Frontal cortex (tissue), 4 donors: ENCODE results near the gene SNX13. TPM values are rescaled to one million over a fixed set of nuclear protein-coding genes. Genes with fewer than 3 reads are reported as not detected.
A peak's percentile ranks its signal among the peaks of the same experiment; 100 is the strongest.
"Not testable (repeated sequence)": the region's sequence is repeated elsewhere in the genome, so short reads cannot be mapped to it uniquely, and the experiment has no call there.

ENCODE experiments used
- DNase-seq, 2 donors: peaks; one replicate each; pipeline ENCODE4 v3.0.0; 2012; ENCODE audit warnings: low spot score in 2 of 2
- FAIRE-seq: peaks from 2 replicates; lab custom pipeline; 2012; peaks lifted over from hg19 to GRCh38; lab: Jason Lieb, UNC
- total RNA-seq: library from RNA; depleted of rRNA; stranded (reverse); fragments of >200 nt; gene quantifications from one replicate; pipeline ENCODE4 v1.2.3, GENCODE V29; 2014
- donor health status: control.
- donor health status: control.
- donor health status: control.

The SNX13 gene
- total RNA-seq, 1 donor from 2014 or later: 66.0 TPM

DNA sequence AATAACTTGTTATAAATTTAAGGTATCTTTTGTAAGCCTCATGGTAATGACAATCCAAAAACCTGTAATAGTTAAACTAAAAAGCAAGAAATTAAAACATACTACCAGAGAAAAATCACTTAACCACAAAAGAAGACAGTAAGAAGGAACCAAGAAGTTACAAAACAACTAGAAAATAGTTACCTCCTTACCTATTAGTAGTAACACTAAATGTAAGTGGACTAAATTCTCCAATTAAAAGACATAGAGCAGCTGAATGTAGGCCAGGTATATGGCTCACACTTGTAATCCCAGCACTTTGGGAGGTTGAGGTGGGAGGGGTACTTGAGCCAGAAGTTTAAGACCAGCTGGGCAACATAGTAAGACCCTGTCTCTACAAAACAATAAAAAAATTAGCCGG is 84.0 kb downstream of the SNX13 start:
- DNase-seq (no peak), FAIRE-seq (no peak)

DNA sequence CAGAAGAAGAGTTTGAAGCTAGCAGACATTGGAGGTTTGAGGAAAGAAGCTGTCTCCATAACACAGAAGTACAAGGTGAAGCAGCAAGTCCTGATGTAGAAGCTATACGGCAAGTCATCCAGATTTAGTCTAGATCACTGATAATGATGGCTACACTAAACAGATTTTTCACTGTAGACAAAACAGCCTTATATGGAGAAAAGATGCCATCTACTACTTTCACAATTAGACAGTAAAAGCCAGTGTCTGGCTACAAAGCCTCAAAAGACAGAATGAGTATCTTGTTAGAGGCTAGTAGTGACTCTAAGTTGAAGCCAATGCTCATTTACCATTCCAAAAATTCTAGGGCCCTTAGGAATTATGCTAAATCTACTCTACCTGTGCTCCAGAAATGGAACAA is 85.1 kb downstream of the SNX13 start:
- DNase-seq: no peak
- FAIRE-seq: no peak

- no peak for DNase-seq
- FAIRE-seq: no peak
These were observed 85.8 kb downstream of the SNX13 start for GRCh38 chr7:17854261-17855047.

DNA sequence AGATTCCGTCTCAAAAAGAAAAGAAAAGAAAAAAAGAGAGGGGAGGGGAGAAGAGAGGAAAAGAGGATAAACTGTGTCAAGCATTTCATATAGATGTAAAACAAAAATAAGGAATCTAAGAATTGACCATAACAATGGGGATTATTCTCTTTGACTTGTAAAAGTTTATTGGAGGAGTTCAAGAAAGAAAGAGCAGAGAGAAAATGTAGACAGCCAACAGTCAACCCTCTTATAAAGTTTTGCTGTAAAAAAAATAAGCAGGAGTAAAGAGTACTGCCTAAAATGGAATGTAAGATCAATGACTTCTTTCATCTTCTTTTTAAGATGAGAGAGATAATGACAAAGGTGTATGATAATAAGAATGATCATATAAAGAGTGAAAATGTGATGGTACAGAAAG is 87.9 kb downstream of the SNX13 start:
- DNase-seq (no peak), FAIRE-seq (no peak)

GRCh38 chr7:17849504-17849903 is 90.8 kb downstream of the SNX13 start:
- DNase-seq: no peak
- no peak for FAIRE-seq

DNA sequence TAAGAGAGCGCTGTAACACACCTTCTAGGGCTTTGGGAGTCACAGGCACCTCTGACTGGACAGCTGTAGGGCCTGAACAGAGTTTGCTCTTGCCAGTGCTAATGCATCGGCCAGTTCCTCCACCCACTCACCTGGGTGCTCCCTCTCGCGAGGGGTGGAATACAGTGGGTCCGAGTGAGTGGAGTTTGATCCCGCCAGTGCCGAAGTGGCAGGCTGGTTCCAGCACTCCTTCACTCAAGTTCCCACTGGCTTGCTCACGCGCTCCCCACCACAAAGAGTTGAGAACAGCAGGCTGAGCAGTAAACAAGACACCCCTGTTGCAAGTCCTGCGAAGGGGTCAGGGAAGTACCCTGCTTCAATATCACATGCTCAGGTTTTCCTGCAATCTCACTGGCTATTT is 91.8 kb downstream of the SNX13 start:
- FAIRE-seq: no peak

DNA sequence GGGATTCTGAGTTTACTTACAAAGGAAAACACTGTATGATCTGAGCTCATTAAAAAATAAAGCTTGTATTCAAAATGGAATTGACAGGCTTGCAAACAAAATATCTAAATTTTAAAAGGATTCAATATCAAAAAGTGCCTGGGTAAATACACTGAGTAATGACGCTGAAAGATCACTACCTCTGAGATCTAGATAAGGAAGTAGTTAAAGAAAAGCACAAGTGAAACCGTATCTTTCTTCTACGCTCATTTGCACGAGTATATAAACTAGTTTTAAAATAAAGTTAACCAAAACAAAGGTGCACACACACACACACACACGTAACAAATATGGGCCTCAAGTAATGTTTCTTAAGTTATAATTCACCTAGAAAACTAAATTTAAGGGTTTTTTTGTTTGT is 93.4 kb downstream of the SNX13 start:
- no peak for FAIRE-seq

More for the DNA sequence above, 91.8 kb downstream of the SNX13 start:
- no peak for DNase-seq

DNA sequence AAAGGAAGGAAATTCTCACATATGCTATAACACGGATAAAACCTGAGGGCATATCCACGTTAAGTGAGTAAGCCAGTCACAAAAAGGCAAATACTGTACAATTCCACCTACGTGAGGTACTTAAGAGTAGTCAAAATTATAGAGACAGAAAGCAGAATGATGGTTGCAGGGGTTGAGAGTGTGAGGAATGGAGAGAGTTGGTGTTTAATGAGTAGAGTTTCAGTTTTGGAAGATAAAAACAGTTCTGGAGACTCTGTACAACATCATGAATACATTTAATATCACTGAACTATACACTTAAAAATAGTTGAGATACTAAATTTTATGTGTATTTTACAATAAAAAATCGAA is 95.1 kb downstream of the SNX13 start:
- DNase-seq (no peak), FAIRE-seq (no peak)

More for the DNA sequence above, 93.4 kb downstream of the SNX13 start:
- DNase-seq: no peak

DNA sequence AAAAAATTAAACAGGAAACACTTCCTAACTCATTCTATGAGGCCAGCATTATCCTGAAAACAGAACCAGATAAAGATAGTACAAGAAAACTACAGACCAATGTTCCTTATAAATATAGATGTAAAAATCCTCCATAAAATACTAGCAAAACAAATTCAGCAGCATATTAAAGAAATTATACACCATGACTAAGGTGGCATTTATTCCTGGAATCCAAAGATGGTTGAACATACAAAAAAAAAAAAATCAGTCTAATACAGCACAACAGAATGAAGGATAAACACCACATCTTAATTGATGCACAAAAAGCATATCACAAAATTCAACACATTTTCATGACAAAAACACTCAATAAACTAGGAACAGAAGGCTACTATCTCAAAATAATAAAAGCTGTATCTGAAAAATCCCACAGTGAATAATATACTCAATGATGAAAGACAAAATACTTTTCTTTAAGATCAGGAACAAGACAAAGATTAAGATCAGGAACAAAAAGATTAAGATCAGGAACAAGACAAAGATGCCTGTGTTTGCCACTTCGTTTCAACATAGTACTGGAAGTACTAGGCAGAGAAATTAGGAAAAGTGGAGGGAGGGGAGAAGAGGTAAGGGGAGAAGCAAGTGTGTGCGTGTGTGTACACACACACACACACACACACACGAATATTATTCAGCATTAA is 95.6 kb downstream of the SNX13 start:
- DNase-seq (no peak), FAIRE-seq (no peak)

DNA sequence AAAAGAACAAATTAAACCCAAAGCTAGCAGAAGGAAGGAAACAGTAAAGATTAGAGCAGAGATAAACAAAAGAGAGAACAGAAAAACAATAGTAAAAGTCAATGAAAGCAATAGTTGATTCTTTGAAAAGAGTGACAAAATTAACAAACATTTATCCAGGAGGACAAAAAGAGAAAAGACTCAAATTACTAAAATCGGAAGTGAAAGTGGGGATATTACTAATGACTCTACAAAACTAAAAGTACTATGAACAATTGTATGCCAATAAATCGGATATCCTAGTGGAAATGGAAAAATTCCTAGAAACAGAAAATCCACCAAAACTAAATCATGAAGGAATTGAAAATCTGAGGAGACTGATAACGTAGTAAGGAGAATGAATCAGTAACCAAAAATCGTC is 96.3 kb downstream of the SNX13 start:
- DNase-seq (no peak), FAIRE-seq (no peak)

- DNase-seq (no peak), FAIRE-seq (peak; percentile 3)
These were observed 97.3 kb downstream of the SNX13 start for GRCh38 chr7:17843041-17843440.

GRCh38 chr7:17832820-17833355 is 107.4 kb downstream of the SNX13 start:
- FAIRE-seq (no peak), DNase-seq (no peak)

- no peak for FAIRE-seq
These were observed 108.1 kb downstream of the SNX13 start for GRCh38 chr7:17832242-17832641.

DNA sequence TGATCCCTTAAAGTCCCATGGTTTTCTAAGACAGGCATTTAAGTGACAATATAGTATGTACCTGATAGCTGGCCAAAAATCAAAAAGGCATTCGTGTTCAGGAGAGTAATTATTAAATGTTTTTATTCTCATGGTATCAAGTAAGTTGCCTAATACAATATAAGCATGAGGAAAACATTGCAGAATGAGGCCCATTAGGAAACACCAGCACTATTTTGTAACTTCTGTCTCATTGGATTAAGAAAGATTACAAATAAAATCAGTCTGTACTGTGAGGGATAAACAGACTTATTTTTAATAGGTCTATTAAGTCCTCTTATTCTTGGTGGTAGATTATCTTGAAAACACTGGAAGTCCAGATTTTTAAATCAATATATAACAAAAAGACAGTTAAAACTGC is 110.1 kb downstream of the SNX13 start:
- FAIRE-seq (no peak), DNase-seq (no peak)

More at GRCh38 chr7:17832242-17832641, 108.1 kb downstream of the SNX13 start:
- DNase-seq: no peak

- FAIRE-seq (no peak), DNase-seq (no peak)
These were observed 111.3 kb downstream of the SNX13 start for GRCh38 chr7:17829001-17829400.

DNA sequence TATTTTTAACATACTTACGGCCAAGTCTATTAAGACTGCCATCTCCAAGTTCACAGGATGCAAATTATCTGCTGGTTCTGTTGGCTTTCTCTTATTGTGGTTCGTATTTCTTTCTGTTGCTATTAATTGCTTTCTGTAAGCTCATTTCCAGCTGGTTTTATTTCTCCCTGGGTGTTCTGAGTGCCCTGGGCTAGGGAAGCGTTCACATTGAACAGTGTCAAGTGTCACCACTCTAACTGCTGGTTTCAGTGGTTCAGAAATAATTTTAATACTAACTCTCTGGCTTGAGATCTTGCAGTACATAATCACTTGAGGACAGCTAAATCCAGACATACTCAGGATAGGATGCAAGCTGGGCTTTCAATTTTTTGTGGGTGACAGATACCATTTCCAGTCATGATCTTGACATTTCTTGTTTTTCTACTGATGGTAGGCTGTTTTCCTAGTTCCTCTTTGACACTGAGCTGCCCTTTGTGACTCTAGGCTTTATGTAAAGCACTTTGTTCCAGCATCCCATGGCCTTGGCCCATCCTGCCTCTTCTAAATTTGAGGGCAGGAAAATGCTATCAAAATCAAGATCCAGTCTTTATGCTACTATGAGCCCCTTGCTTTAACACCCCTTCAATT is 117.6 kb downstream of the SNX13 start:
- FAIRE-seq (no peak), DNase-seq (no peak)

GRCh38 chr7:17816903-17817302 is 123.4 kb downstream of the SNX13 start:
- DNase-seq (no peak), FAIRE-seq (no peak)

DNA sequence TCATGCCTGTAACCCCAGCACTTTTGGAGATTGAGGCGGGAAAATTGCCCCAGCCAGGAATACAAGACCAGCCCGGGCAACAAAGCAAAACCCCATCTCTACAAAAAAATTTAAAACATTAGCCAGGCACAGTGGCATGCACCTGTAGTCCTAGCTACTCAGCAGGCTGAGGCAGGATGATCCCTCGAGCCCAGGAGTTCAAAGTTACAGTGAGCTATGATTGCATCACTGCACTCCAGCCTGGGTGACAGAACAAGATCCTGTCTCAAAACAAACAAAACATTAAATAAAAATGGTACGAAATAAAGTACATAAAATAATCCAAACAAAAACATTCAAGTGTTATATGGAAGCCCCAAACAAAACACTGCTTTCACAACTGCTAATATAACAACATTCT is 125.0 kb downstream of the SNX13 start:
- FAIRE-seq (no peak), DNase-seq (no peak)

- DNase-seq (no peak), FAIRE-seq (peak; percentile 37)
These were observed 126.2 kb downstream of the SNX13 start for GRCh38 chr7:17814058-17814457.

DNA sequence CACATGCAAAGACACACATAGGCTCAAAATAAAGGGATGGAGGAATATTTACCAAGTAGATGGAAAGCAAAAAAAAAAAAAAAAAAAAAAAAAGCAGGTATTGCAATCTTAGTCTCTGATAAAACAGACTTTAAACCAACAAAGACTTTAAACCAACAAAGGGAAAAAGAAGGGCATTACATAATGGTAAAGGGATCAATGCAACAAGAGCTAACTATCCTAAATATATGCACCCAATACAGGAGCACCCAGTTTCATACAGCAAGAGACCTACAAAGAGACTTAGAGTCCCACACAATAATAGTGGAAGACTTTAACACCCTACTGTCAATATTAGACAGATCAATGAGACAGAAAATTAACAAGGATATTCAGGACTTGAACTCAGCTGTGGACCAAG is 131.1 kb downstream of the SNX13 start:
- FAIRE-seq, DNase-seq: not testable (repeated sequence)

GRCh38 chr7:17807242-17807641 is 133.1 kb downstream of the SNX13 start:
- no peak for DNase-seq
- no peak for FAIRE-seq
